ENCODE results near the gene TPRN.

TPRN gene

GRCh38 chr9:137160054-137160425 lies 40.5 kb downstream of the TPRN start:
- H4K20me1 ChIP-seq (ENCODE audit: insufficient read depth, low read length, poor library complexity, severe bottlenecking) = no peaks in the 10 kb centered on the region
- no peak overlapping the region for H3K4me3 ChIP-seq (ENCODE audit: low read length, poor library complexity, severe bottlenecking)
- no peaks in the 10 kb centered on the region for H3K36me3 ChIP-seq (ENCODE audit: insufficient read depth, low read length)
- TF ChIP-seq, protein P1, sequence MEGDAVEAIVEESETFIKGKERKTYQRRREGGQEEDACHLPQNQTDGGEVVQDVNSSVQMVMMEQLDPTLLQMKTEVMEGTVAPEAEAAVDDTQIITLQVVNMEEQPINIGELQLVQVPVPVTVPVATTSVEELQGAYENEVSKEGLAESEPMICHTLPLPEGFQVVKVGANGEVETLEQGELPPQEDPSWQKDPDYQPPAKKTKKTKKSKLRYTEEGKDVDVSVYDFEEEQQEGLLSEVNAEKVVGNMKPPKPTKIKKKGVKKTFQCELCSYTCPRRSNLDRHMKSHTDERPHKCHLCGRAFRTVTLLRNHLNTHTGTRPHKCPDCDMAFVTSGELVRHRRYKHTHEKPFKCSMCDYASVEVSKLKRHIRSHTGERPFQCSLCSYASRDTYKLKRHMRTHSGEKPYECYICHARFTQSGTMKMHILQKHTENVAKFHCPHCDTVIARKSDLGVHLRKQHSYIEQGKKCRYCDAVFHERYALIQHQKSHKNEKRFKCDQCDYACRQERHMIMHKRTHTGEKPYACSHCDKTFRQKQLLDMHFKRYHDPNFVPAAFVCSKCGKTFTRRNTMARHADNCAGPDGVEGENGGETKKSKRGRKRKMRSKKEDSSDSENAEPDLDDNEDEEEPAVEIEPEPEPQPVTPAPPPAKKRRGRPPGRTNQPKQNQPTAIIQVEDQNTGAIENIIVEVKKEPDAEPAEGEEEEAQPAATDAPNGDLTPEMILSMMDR (conservative IDR thresholded peaks at IDR 0.05; ENCODE audit: low read length) = no peak
- TF ChIP-seq EZH2phosphoT487 (IDR thresholded peaks at IDR 0.05; ENCODE audit: borderline replicate concordance) = no peak
- no peaks in the 10 kb centered on the region for H3K27me3 ChIP-seq (ENCODE audit: insufficient read depth, low read length, poor library complexity, severe bottlenecking)
- H3K4me2 ChIP-seq (ENCODE audit: low read depth, low read length, poor library complexity, severe bottlenecking) = peak overlapping the region; percentile 84
- no peaks in the 10 kb centered on the region for H3K79me2 ChIP-seq (ENCODE audit: insufficient read depth, low read length)
- no peaks in the 10 kb centered on the region for H3K9me3 ChIP-seq (ENCODE audit: insufficient read depth, low read depth, low read length)
- H3K4me1 ChIP-seq (ENCODE audit: insufficient read depth, low read length, poor library complexity, severe bottlenecking) = peaks cover 28% of the 10 kb centered on the region
- peak overlapping the region; percentile 54 for H3K9ac ChIP-seq (ENCODE audit: low read depth, low read length, poor library complexity, severe bottlenecking)
- no peaks in the 10 kb centered on the region for H3F3A ChIP-seq (ENCODE audit: low read depth)
- no peaks in the 10 kb centered on the region for H3K9me2 ChIP-seq (replicated peaks; ENCODE audit: low read depth, low read length)
- H2AFZ ChIP-seq (ENCODE audit: low read length) = no peak overlapping the region

DNA sequence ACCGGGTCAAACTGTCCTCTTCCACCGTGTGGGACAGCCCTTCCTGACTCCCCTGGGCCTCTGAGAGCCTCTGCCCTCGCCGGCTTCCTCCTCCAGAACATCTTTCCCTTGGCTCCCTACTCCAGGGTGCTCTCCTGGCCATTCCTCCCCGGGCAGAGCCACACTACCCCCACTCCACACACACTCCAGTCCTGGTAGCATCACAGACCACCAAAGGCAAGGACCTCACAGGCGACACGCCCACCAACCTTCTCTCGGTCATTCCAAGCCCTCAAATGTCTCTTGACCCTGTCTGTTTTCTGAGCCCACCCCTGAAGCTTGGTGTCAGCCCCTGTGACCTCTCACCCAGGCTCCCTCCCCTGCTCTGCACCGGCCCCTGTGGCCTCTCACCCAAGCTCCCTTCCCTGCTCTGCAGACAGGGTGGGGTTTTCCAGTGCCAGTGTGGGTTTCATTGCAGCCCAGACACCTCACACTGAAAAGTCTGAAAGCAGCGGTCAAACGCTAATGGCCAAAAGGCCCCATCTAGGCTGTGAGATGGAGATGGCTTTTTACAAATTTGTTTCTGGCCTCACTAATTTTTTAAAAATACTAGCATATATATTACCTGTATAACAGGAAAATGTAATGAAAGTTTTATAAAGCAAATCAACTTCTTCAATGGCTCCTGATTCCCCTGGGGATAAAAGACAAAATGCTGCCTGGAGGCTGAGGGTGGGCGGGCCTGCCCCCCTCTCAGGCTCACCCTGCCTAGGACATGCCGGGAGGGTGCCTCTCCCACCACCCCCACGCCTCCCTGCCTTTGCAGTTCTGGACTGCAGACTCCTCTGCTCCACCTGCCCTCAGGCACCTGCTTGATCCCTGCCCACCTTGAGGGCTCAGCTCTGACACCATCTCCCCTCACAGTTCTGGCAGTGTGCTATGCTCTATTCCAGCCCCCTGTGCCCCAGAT lies 41.2 kb downstream of the TPRN start:
- Histone ChIP-seq H3K4me2 (ENCODE audit: low read depth, low read length, poor library complexity, severe bottlenecking) (peak overlapping the region; percentile 84), H3F3A (ENCODE audit: low read depth) (no peaks in the 10 kb centered on the region), H3K36me3 (ENCODE audit: insufficient read depth, low read length) (no peaks in the 10 kb centered on the region), H3K4me1 (ENCODE audit: insufficient read depth, low read length, poor library complexity, severe bottlenecking) (peaks cover 28% of the 10 kb centered on the region), H4K20me1 (ENCODE audit: insufficient read depth, low read length, poor library complexity, severe bottlenecking) (no peaks in the 10 kb centered on the region), H3K79me2 (ENCODE audit: insufficient read depth, low read length) (no peaks in the 10 kb centered on the region), H3K27me3 (ENCODE audit: insufficient read depth, low read length, poor library complexity, severe bottlenecking) (no peaks in the 10 kb centered on the region), H3K4me3 (ENCODE audit: low read length, poor library complexity, severe bottlenecking) (peak overlapping the region; percentile 55), H3K9me3 (ENCODE audit: insufficient read depth, low read depth, low read length) (no peaks in the 10 kb centered on the region), H2AFZ (ENCODE audit: low read length) (0 out of 2 replicates have a peak overlapping the region, but pooled peaks have one; percentile 3), H3K9ac (ENCODE audit: low read depth, low read length, poor library complexity, severe bottlenecking) (peak overlapping the region; percentile 54), H3K9me2 (replicated peaks; ENCODE audit: low read depth, low read length) (no peaks in the 10 kb centered on the region)
- TF ChIP-seq, protein P1 (conservative IDR thresholded peaks at IDR 0.05; ENCODE audit: low read length) = no peak
- no peak for TF ChIP-seq EZH2phosphoT487 (IDR thresholded peaks at IDR 0.05; ENCODE audit: borderline replicate concordance)

DNA sequence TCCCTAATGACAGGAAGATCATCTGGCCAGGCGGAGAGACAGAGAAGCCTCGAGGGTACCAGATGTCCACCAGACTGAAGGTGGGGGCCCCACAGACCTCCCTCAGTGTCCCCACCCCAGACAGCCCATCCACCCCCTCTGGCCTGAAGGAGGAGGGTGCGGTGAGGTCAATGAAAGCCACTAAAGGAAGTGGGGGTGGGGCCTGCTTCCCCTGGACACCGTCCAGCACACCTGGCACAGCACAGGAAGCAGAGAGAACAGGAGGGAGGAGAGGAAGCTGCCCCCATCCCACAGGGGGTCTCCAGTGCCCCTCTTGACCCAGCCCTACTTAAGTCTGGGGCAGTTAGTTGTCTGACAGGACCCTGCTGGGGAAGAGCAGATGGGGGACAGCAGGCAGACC lies 41.9 kb downstream of the TPRN start:
- peaks cover 28% of the 10 kb centered on the region for H3K4me1 ChIP-seq (ENCODE audit: insufficient read depth, low read length, poor library complexity, severe bottlenecking)
- H3K4me3 ChIP-seq (ENCODE audit: low read length, poor library complexity, severe bottlenecking) = peak overlapping the region; percentile 55
- no peaks in the 10 kb centered on the region for H3K79me2 ChIP-seq (ENCODE audit: insufficient read depth, low read length)
- TF ChIP-seq, protein P1 (conservative IDR thresholded peaks at IDR 0.05; ENCODE audit: low read length) = no peak
- TF ChIP-seq EZH2phosphoT487 (IDR thresholded peaks at IDR 0.05; ENCODE audit: borderline replicate concordance) = no peak
- H3K4me2 ChIP-seq (ENCODE audit: low read depth, low read length, poor library complexity, severe bottlenecking) = peak overlapping the region; percentile 84
- no peaks in the 10 kb centered on the region for H3K9me3 ChIP-seq (ENCODE audit: insufficient read depth, low read depth, low read length)
- no peaks in the 10 kb centered on the region for H3K9me2 ChIP-seq (replicated peaks; ENCODE audit: low read depth, low read length)
- H4K20me1 ChIP-seq (ENCODE audit: insufficient read depth, low read length, poor library complexity, severe bottlenecking) = no peaks in the 10 kb centered on the region
- H2AFZ ChIP-seq (ENCODE audit: low read length) = 0 out of 2 replicates have a peak overlapping the region, but pooled peaks have one; percentile 3
- peak overlapping the region; percentile 54 for H3K9ac ChIP-seq (ENCODE audit: low read depth, low read length, poor library complexity, severe bottlenecking)
- H3K27me3 ChIP-seq (ENCODE audit: insufficient read depth, low read length, poor library complexity, severe bottlenecking) = no peaks in the 10 kb centered on the region
- no peaks in the 10 kb centered on the region for H3F3A ChIP-seq (ENCODE audit: low read depth)
- H3K36me3 ChIP-seq (ENCODE audit: insufficient read depth, low read length) = no peaks in the 10 kb centered on the region

Data from Loucy (cell line).